Endothelial cell of umbilical vein (primary cell): ENCODE data around the gene DHRS1. TPM values are rescaled to one million over a fixed set of nuclear protein-coding genes. Genes with fewer than 3 reads are reported as not detected.

Experiments used
- BruUV-seq: library from RNA; stranded (reverse); fragments of 400-500 nt; replicated peaks from 2 replicates; lab custom pipeline; 2021; lab: Mats Ljungman, UMichigan
- CTCF ChIA-PET: fragments of 300-600, 350-600 bp; sonication (Branson Sonifier 250); formaldehyde crosslinking; loops from one replicate; lab custom pipeline; 2021; ENCODE audit warnings: antibody characterized with exemption, inconsistent platforms; lab: Charles Lee
- POLR2A ChIA-PET: fragments of 300-600, 350-600 bp; sonication (Branson Sonifier 250); formaldehyde crosslinking; loops from one replicate; lab custom pipeline; 2021; ENCODE audit warnings: antibody characterized with exemption, inconsistent platforms; lab: Charles Lee
- DNase-seq: peaks from one replicate; pipeline ENCODE4 v3.0.0-alpha.2; 2011; ENCODE audit warnings: low read depth, low spot score
- FAIRE-seq: peaks from 2 replicates; lab custom pipeline; 2011; peaks lifted over from hg19 to GRCh38; lab: Jason Lieb, UNC
- H2AFZ ChIP-seq: 2 replicates; pipeline ENCODE4 v1.6.0; 2012; ENCODE audit warnings: low read depth, low read length, control low read depth, inconsistent platforms
- H3K27ac ChIP-seq: 2 replicates; pipeline ENCODE4 v1.5.1; 2011; ENCODE audit warnings: low read depth, mild to moderate bottlenecking, control low read depth, low read length, moderate library complexity; ENCODE audit not compliant: insufficient read depth
- H3K27me3 ChIP-seq, 2 experiments: 2 replicates each; pipeline versions ENCODE4 v1.6.0 to v1.6.1; 2011; ENCODE audit warnings: low read length in 2 of 2, mixed read lengths in 1 of 2; ENCODE audit not compliant: control insufficient read depth in 2 of 2, insufficient read depth in 2 of 2
- H3K36me3 ChIP-seq, 2 experiments: 2 replicates in 1 of 2; 3 replicates in 1 of 2; pipeline ENCODE4 v1.5.1; 2011; ENCODE audit warnings: low read length in 2 of 2, mild to moderate bottlenecking in 1 of 2, moderate library complexity in 1 of 2; ENCODE audit not compliant: control insufficient read depth in 2 of 2, insufficient read depth in 2 of 2; ENCODE audit errors: extremely low read depth in 1 of 2
- H3K4me1 ChIP-seq: 3 replicates; pipeline ENCODE4 v1.5.1; 2011; ENCODE audit warnings: mild to moderate bottlenecking, low read length; ENCODE audit not compliant: control insufficient read depth, insufficient read depth; ENCODE audit errors: extremely low read depth
- H3K4me2 ChIP-seq: 2 replicates; pipeline ENCODE4 v1.6.1; 2011; ENCODE audit warnings: low read length, control low read depth, mixed read lengths; ENCODE audit not compliant: insufficient read depth
- H3K4me3 ChIP-seq, 3 experiments: fragments of 200-600 bp in 1 of 3; sonication (generic), shearing (Covaris generic) in 1 of 3; replicated peaks in 1 of 3; 2 replicates each; pipeline ENCODE4 v1.5.1; 2011 to 2016; ENCODE audit warnings: control low read depth in 3 of 3, low read length in 3 of 3, mild to moderate bottlenecking in 2 of 3, inconsistent platforms in 1 of 3, low read depth in 1 of 3, moderate library complexity in 1 of 3; ENCODE audit not compliant: insufficient read depth in 1 of 3
- H3K79me2 ChIP-seq: 2 replicates; pipeline ENCODE4 v1.6.0; 2012; ENCODE audit warnings: low read length, inconsistent platforms; ENCODE audit not compliant: control insufficient read depth, insufficient read depth
- H3K9ac ChIP-seq: replicated peaks from 2 replicates; pipeline ENCODE3; 2011; ENCODE audit warnings: low read length, control low read depth; ENCODE audit not compliant: insufficient read depth; ENCODE audit errors: extremely low read depth
- H3K9me1 ChIP-seq: replicated peaks from 3 replicates; pipeline ENCODE4 v1.6.0; 2011; ENCODE audit warnings: mild to moderate bottlenecking, low read length; ENCODE audit not compliant: control insufficient read depth, insufficient read depth; ENCODE audit errors: extremely low read depth
- H3K9me3 ChIP-seq: replicated peaks from 2 replicates; pipeline ENCODE4 v1.5.1; 2012; ENCODE audit warnings: low read length, inconsistent platforms; ENCODE audit not compliant: control insufficient read depth, insufficient read depth
- H4K20me1 ChIP-seq: replicated peaks from 2 replicates; pipeline ENCODE3; 2011; ENCODE audit warnings: mild to moderate bottlenecking, low read length; ENCODE audit not compliant: control insufficient read depth, insufficient read depth; ENCODE audit errors: extremely low read depth
- FOS ChIP-seq: IDR thresholded peaks from 2 replicates; pipeline ENCODE4 v1.6.1; 2011; ENCODE audit warnings: mild to moderate bottlenecking, low read length, moderate library complexity, borderline replicate concordance; ENCODE audit not compliant: insufficient read depth
- MAX ChIP-seq: IDR thresholded peaks from 2 replicates; pipeline ENCODE4 v1.6.1; 2011; ENCODE audit not compliant: insufficient read depth, insufficient read length
- POLR2A ChIP-seq: IDR thresholded peaks from 2 replicates; pipeline ENCODE4 v1.6.1; 2012; ENCODE audit warnings: low read depth, mild to moderate bottlenecking, control low read depth, low read length
- dilution Hi-C: fragments of 300-500 bp; cut with MboI; formaldehyde crosslinking; loops from one replicate; pipeline ENCODE4 v1.15.0; 2019; ENCODE audit warnings: low sequenced_read_pairs; ENCODE audit not compliant: extremely low pct_ligation_motif_present
- intact Hi-C: fragments of 100-400 bp; cut with micrococcal nuclease; formaldehyde crosslinking; loops from one replicate; pipeline ENCODE4 v1.10.0; 2022
- polyA plus RNA-seq, 4 experiments: library from polyadenylated mRNA; depleted of rRNA in 3 of 4; stranded (reverse) in 3 of 4; unstranded in 1 of 4; fragments of >200 nt; gene quantifications; 2 replicates each; pipeline versions ENCODE4 v1.2.1 to v1.2.3, GENCODE V29; 2011 to 2012; ENCODE audit warnings: missing spikeins in 1 of 4
- total RNA-seq: library from RNA; stranded (reverse); gene quantifications from 2 replicates; pipeline ENCODE4 v1.2.3, GENCODE V29; 2021

The DHRS1 gene
- total and polyA plus RNA-seq, 2 donors (not counting 3 experiments of a cell fraction or from before 2014, with no cell fraction given) = 18.0 to 69.5 TPM

- TF ChIP-seq FOS (no peak), MAX (no peak)
- H3K4me1 ChIP-seq = peaks cover 9% of the 10 kb centered on the region
- H4K20me1 ChIP-seq = no peaks in the 10 kb centered on the region
- H3K9me1 ChIP-seq = no peaks in the 10 kb centered on the region
- FAIRE-seq (no peak), DNase-seq (no peak)
- H3K4me2 ChIP-seq = no peak overlapping the region
- BruUV-seq = no TSS peak
- peaks cover 2 to 21% of the 10 kb centered on the region in 2 experiments for H3K36me3 ChIP-seq
- CTCF ChIA-PET = interaction anchor here (1.5 to 1.8 kb wide), 3 partner anchors 27 to 54 kb away, joined by 5 to 7 read pairs (median 6); partner anchors contain the start of genes MDP1 and TINF2
- no peaks in the 10 kb centered on the region for H3K9me3 ChIP-seq
- H2AFZ ChIP-seq = no peak overlapping the region
- no peak overlapping the region for H3K9ac ChIP-seq
- intact Hi-C loops (no loop called here), dilution Hi-C loops (no loop called here)
- H3K27ac ChIP-seq = no peak overlapping the region
- no peak overlapping the region for H3K4me3 ChIP-seq
- POLR2A ChIA-PET = interaction anchor here (1.0 kb wide), 1 partner anchor 27 kb away, joined by 3 read pairs; the partner anchor contains the start of gene TINF2
- H3K27me3 ChIP-seq = no peaks in the 10 kb centered on the region
- no peaks in the 10 kb centered on the region for H3K79me2 ChIP-seq
Observed at GRCh38 chr14:24269368-24269767, 30.2 kb downstream of the DHRS1 start.

- dilution Hi-C loops = no loop called here
- Histone ChIP-seq H3K4me3 (no peak overlapping the region), H2AFZ (no peak overlapping the region), H4K20me1 (no peaks in the 10 kb centered on the region), H3K79me2 (no peaks in the 10 kb centered on the region), H3K36me3 (peaks cover 2 to 21% of the 10 kb centered on the region in 2 experiments), H3K4me1 (peaks cover 9% of the 10 kb centered on the region), H3K27me3 (no peaks in the 10 kb centered on the region), H3K9me3 (no peaks in the 10 kb centered on the region), H3K9me1 (no peaks in the 10 kb centered on the region), H3K27ac (no peak overlapping the region), H3K9ac (no peak overlapping the region), H3K4me2 (no peak overlapping the region)
- POLR2A ChIA-PET = no interaction called here
- intact Hi-C loops = no loop called here
- FAIRE-seq = no peak
- DNase-seq = no peak
- BruUV-seq = no TSS peak
- TF ChIP-seq MAX (no peak), POLR2A (no peak)
- CTCF ChIA-PET = interaction anchor here (1.8 kb wide), 2 partner anchors 29 to 53 kb away, joined by 5 to 7 read pairs; partner anchors contain the start of gene MDP1
Observed at GRCh38 chr14:24268225-24268624, 31.4 kb downstream of the DHRS1 start.
